Measurements from ENCODE around the gene MORN1.

MORN1 gene

DNA sequence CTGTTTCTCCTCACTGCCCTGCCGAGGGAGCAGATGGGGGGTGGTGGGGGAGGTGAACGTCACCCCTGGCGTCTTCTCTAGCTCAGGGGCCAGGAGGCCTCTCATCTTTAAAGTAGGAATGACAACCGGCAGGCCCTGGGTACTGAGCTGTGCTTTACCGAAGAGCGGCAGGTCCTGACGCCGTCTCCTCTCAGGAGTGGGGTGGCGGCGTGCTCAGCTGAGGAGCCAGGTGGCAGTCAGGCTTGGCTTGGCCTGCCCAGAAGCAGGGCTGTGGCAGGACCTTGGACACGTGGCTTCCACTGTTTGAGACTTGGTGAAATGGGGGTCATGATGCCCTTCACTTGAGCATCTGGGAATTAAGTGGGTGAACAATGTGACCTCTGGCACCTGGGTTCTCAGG is 3.4 kb upstream of the MORN1 start:
- no peaks in the 10 kb centered on the region for H3F3A ChIP-seq (ENCODE audit: insufficient read depth)
- no peak overlapping the region for H2AFZ ChIP-seq (ENCODE audit: low read depth, low read length, severe bottlenecking)
- H3K9ac ChIP-seq (ENCODE audit: low read length) = no peak overlapping the region
- H3K9me3 ChIP-seq (ENCODE audit: insufficient read depth, low read length) = no peaks in the 10 kb centered on the region
- H3K4me2 ChIP-seq (ENCODE audit: low read depth, low read length, poor library complexity, severe bottlenecking) = no peak overlapping the region
- no peaks in the 10 kb centered on the region for H3K27me3 ChIP-seq (ENCODE audit: low read length)
- H3K79me2 ChIP-seq (ENCODE audit: insufficient read depth, low read length) = peaks cover 30% of the 10 kb centered on the region
- H3K36me3 ChIP-seq (ENCODE audit: low read length) = no peaks in the 10 kb centered on the region
- no peak overlapping the region for H3K27ac ChIP-seq (ENCODE audit: low read depth, low read length)
- H4K20me1 ChIP-seq (ENCODE audit: low read depth, low read length) = no peaks in the 10 kb centered on the region
- H3K4me3 ChIP-seq (ENCODE audit: insufficient read depth, low read length, poor library complexity, severe bottlenecking) = no peak overlapping the region
- TF ChIP-seq, protein P1, sequence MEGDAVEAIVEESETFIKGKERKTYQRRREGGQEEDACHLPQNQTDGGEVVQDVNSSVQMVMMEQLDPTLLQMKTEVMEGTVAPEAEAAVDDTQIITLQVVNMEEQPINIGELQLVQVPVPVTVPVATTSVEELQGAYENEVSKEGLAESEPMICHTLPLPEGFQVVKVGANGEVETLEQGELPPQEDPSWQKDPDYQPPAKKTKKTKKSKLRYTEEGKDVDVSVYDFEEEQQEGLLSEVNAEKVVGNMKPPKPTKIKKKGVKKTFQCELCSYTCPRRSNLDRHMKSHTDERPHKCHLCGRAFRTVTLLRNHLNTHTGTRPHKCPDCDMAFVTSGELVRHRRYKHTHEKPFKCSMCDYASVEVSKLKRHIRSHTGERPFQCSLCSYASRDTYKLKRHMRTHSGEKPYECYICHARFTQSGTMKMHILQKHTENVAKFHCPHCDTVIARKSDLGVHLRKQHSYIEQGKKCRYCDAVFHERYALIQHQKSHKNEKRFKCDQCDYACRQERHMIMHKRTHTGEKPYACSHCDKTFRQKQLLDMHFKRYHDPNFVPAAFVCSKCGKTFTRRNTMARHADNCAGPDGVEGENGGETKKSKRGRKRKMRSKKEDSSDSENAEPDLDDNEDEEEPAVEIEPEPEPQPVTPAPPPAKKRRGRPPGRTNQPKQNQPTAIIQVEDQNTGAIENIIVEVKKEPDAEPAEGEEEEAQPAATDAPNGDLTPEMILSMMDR (IDR thresholded peaks at IDR 0.05; ENCODE audit: insufficient read depth, low read length, poor library complexity, severe bottlenecking) = no peak
- TF ChIP-seq EZH2phosphoT487 (conservative IDR thresholded peaks at IDR 0.05; ENCODE audit: low read length) = no peak
- H3K9me2 ChIP-seq (replicated peaks; ENCODE audit: insufficient read depth, low read length) = no peaks in the 10 kb centered on the region

- no peaks in the 10 kb centered on the region for H4K20me1 ChIP-seq (ENCODE audit: low read depth, low read length)
Observed at GRCh38 chr1:2394220-2394619, 2.9 kb upstream of the MORN1 start.

DNA sequence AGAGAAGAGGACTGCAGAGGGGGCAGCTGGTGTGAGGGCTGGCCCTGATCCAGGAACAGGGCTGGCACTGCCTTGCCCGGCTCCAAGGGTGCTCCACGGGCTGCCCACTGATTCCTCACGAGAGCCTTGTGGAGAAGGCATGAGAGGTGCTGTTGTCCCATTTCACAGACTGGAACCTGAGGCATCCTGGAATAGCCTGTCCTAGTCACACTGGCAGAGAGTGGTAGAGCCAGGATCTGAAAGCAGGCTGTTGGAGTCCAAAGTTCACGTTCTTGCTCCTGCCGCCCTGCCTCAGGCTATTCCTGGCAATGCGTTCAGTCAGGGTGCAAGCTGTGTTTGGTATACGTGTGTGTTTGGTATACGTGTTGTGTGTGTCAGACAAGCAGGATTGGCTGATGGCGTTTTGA is 2.1 kb upstream of the MORN1 start:
- no peak for TF ChIP-seq EZH2phosphoT487 (conservative IDR thresholded peaks at IDR 0.05; ENCODE audit: low read length)
- TF ChIP-seq, protein P1 (IDR thresholded peaks at IDR 0.05; ENCODE audit: insufficient read depth, low read length, poor library complexity, severe bottlenecking) = no peak
- Histone ChIP-seq H3K27ac (ENCODE audit: low read depth, low read length) (no peak overlapping the region), H3K4me3 (ENCODE audit: insufficient read depth, low read length, poor library complexity, severe bottlenecking) (no peak overlapping the region), H3K36me3 (ENCODE audit: low read length) (no peaks in the 10 kb centered on the region), H3K9me3 (ENCODE audit: insufficient read depth, low read length) (no peaks in the 10 kb centered on the region), H3K9ac (ENCODE audit: low read length) (no peak overlapping the region), H3F3A (ENCODE audit: insufficient read depth) (peaks cover 9% of the 10 kb centered on the region), H3K4me2 (ENCODE audit: low read depth, low read length, poor library complexity, severe bottlenecking) (no peak overlapping the region), H3K9me2 (replicated peaks; ENCODE audit: insufficient read depth, low read length) (no peaks in the 10 kb centered on the region), H4K20me1 (ENCODE audit: low read depth, low read length) (no peaks in the 10 kb centered on the region), H2AFZ (ENCODE audit: low read depth, low read length, severe bottlenecking) (no peak overlapping the region), H3K79me2 (ENCODE audit: insufficient read depth, low read length) (peaks cover 30% of the 10 kb centered on the region), H3K27me3 (ENCODE audit: low read length) (no peaks in the 10 kb centered on the region)

More at GRCh38 chr1:2394220-2394619, 2.9 kb upstream of the MORN1 start:
- no peak overlapping the region for H3K9ac ChIP-seq (ENCODE audit: low read length)
- H3K27me3 ChIP-seq (ENCODE audit: low read length) = no peaks in the 10 kb centered on the region
- TF ChIP-seq, protein P1 (IDR thresholded peaks at IDR 0.05; ENCODE audit: insufficient read depth, low read length, poor library complexity, severe bottlenecking) = no peak
- TF ChIP-seq EZH2phosphoT487 (conservative IDR thresholded peaks at IDR 0.05; ENCODE audit: low read length) = no peak
- H3K36me3 ChIP-seq (ENCODE audit: low read length) = no peaks in the 10 kb centered on the region
- H3K9me2 ChIP-seq (replicated peaks; ENCODE audit: insufficient read depth, low read length) = no peaks in the 10 kb centered on the region
- no peak overlapping the region for H2AFZ ChIP-seq (ENCODE audit: low read depth, low read length, severe bottlenecking)
- no peak overlapping the region for H3K4me2 ChIP-seq (ENCODE audit: low read depth, low read length, poor library complexity, severe bottlenecking)
- no peak overlapping the region for H3K4me3 ChIP-seq (ENCODE audit: insufficient read depth, low read length, poor library complexity, severe bottlenecking)
- peaks cover 30% of the 10 kb centered on the region for H3K79me2 ChIP-seq (ENCODE audit: insufficient read depth, low read length)
- H3F3A ChIP-seq (ENCODE audit: insufficient read depth) = peaks cover 5% of the 10 kb centered on the region; the same call in 1 of the 2 replicates
- H3K27ac ChIP-seq (ENCODE audit: low read depth, low read length) = no peak overlapping the region
- no peaks in the 10 kb centered on the region for H3K9me3 ChIP-seq (ENCODE audit: insufficient read depth, low read length)
